Measurements from ENCODE around the gene ADGRG6.

The ADGRG6 gene

GRCh38 chr6:142292166-142292924, 9.5 kb upstream of the ADGRG6 start:
- DNase-seq, result no peak

GRCh38 chr6:142293121-142293520, 8.7 kb upstream of the ADGRG6 start:
- DNase-seq, result no peak

GRCh38 chr6:142294679-142295078, 7.1 kb upstream of the ADGRG6 start:
- DNase-seq, result no peak

- no peak for DNase-seq
These were observed 4.7 kb upstream of the ADGRG6 start for GRCh38 chr6:142296975-142297604.

- DNase-seq, result no peak
These were observed 4.2 kb upstream of the ADGRG6 start for GRCh38 chr6:142297605-142297995.

- no peak for DNase-seq
These were observed 3.6 kb upstream of the ADGRG6 start for GRCh38 chr6:142297996-142298753.

GRCh38 chr6:142300302-142300701, 1.5 kb upstream of the ADGRG6 start:
- DNase-seq, result no peak

GRCh38 chr6:142300758-142301650, 803 bp upstream of the ADGRG6 start:
- DNase-seq, result no peak

GRCh38 chr6:142302421-142303175, 791 bp downstream of the ADGRG6 start:
- DNase-seq, result no peak

- no peak for DNase-seq
These were observed 1.3 kb downstream of the ADGRG6 start for GRCh38 chr6:142303176-142303533.

GRCh38 chr6:142304241-142304640, 2.4 kb downstream of the ADGRG6 start:
- no peak for DNase-seq

GRCh38 chr6:142306736-142307135, 4.9 kb downstream of the ADGRG6 start:
- no peak for DNase-seq

- no peak for DNase-seq
These were observed 6.3 kb downstream of the ADGRG6 start for GRCh38 chr6:142307963-142308748.

GRCh38 chr6:142309426-142309825, 7.6 kb downstream of the ADGRG6 start:
- DNase-seq, result no peak

- DNase-seq, result no peak
These were observed 11.5 kb downstream of the ADGRG6 start for GRCh38 chr6:142313284-142313683.

GRCh38 chr6:142316791-142317368, 15.1 kb downstream of the ADGRG6 start:
- no peak for DNase-seq

- no peak for DNase-seq
These were observed 16.9 kb downstream of the ADGRG6 start for GRCh38 chr6:142318714-142319113.

- no peak for DNase-seq
These were observed 18.6 kb downstream of the ADGRG6 start for GRCh38 chr6:142320366-142320765.

- DNase-seq, result no peak
These were observed 19.6 kb downstream of the ADGRG6 start for GRCh38 chr6:142321451-142321850.

GRCh38 chr6:142322066-142322465, 20.3 kb downstream of the ADGRG6 start:
- DNase-seq, result no peak
